LNCAP (cell line): Measurements from ENCODE around the gene TPST1.

Source experiments
- CTCF ChIP-seq: fragments of 450-650 bp; IDR thresholded peaks from 2 replicates; pipeline ENCODE4 v1.5.1; 2017; ENCODE audit warnings: mild to moderate bottlenecking

Gene TPST1

GRCh38 chr7:66400400-66400799 lies 195.3 kb downstream of the TPST1 start:
- TF ChIP-seq CTCF = no peak

GRCh38 chr7:66403564-66403963 lies 198.4 kb downstream of the TPST1 start:
- no peak for TF ChIP-seq CTCF

- no peak for TF ChIP-seq CTCF
Measured at GRCh38 chr7:66409493-66409892, 204.4 kb downstream of the TPST1 start.
